GM18526 (cell line): ENCODE data around the gene AHSA1.

Experiments used
- POLR2A ChIP-seq: IDR thresholded peaks from 3 replicates; pipeline ENCODE4 v1.6.1; 2011; ENCODE audit not compliant: insufficient read length; ENCODE audit errors: extremely low read depth

AHSA1 gene

DNA sequence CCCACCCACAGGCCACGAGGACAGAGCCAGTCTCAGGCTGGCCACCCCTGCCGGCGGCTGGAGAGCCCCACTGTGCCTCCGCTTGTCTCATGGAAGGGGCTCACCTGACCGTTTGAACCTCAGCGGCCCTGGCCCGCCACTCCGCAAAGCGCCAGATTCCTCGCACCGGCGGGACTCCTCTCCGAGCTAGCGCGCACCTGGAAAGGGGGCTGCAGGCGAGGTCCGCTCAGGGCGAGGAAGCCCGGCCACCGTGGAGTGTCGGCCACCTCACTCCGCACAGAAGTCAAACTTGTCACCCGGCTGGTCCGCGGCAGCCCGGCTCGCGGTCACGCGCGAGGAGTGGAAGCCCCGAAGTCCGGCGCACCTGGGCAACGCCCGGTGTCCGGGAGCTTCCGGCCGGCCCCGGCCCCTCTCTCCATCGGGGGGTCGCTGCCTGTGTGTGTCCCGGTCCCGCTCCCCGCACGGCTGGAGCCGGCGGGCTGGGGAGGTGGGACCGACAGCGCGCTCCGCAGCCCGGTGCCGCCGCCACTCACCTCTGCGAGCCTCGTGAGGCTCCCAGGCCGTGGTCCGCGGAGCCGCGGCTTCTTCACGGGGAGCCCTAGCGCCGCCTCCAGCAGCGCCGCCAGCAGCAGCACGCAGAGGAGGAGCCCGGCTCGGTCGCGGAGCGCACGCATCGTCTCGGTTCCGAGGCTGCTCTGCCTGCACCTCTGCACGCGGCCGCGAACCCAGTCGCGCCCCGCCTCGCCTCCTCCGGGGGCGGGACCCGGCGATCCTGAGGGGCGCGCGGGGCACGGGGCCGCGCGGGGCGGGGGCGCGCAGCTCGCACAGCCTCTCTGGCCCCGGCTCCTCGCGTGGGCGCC lies 40.5 kb downstream of the AHSA1 start, which contains the start of gene ISM2:
TSS of gene ISM2 (minus strand) at position 697 of the 860 bp plus-strand sequence. CDS start at position 674, 23 bp downstream.
- TF ChIP-seq POLR2A, result no peak

GRCh38 chr14:77498984-77499527 lies 41.2 kb downstream of the AHSA1 start:
- TF ChIP-seq POLR2A, result no peak

- no peak for TF ChIP-seq POLR2A
These were observed 44.4 kb downstream of the AHSA1 start for GRCh38 chr14:77502109-77502782.

GRCh38 chr14:77503138-77503537 lies 45.2 kb downstream of the AHSA1 start:
- TF ChIP-seq POLR2A, result no peak

DNA sequence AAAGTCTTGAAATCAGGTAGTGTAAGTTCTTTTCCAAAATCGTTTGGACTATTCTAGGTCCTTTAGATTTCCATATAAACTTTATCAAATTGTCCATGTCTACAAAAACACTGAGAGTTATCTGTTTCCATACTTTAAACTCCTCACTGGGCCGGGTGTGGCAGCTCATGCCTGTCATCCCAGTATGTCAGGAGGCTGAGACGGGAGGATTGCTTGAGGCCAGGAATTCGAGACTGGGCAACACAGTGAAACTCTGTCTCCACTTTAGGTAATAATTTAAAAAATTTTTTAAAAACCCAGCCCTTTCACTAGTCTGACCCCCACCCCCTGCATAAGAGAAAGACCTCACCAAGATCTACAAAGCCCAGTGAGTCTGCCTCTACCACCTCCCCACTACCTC lies 47.1 kb downstream of the AHSA1 start:
- no peak for TF ChIP-seq POLR2A

DNA sequence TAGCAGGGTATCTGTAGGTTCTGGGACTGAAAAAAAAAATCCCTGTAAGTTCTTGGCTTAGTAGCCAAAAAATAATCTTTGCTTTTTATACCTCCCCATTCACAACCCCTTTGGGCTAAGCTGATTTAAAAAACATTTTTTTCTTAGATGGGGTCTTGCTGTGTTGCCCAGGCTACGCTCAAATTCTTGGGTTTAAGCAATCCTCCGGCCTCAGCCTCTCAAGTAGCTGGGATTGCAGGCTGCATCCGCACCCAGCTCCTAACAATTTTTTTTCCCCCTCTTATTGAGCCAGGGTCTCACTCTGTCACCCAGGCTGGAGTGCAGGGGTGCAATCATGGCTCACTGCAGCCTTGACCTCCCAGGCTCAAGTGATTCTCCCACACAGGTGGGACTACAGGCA lies 49.9 kb downstream of the AHSA1 start:
- no peak for TF ChIP-seq POLR2A

GRCh38 chr14:77508249-77508648 lies 50.4 kb downstream of the AHSA1 start:
- TF ChIP-seq POLR2A, result no peak

DNA sequence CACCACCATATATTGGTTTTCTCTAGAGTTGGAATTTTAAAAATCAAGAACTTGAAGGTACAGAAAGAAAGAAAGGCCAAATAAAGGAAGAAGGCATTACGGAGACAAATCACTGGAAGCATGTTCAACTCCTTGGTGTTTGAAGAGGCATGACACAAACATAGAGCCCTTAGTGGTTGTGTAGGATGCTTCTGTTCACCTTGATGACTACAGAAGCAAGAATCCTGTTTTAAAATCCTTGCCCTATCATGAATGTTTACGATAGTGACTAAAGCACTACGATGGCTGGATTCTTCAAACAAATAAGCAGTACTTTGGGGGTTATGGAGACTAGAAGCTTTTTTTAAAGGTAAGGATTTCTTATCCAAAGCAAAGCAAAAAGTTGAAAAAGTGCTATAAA lies 51.0 kb downstream of the AHSA1 start:
- TF ChIP-seq POLR2A, result no peak

GRCh38 chr14:77509366-77509765 lies 51.5 kb downstream of the AHSA1 start:
- TF ChIP-seq POLR2A, result no peak

- TF ChIP-seq POLR2A, result no peak
These were observed 53.7 kb downstream of the AHSA1 start for GRCh38 chr14:77511486-77512162.

- no peak for TF ChIP-seq POLR2A
These were observed 58.2 kb downstream of the AHSA1 start for GRCh38 chr14:77516126-77516525.
